CD4-positive, alpha-beta T cell treated with Interleukin-15 for 4 hours (primary cell): ENCODE data around the gene RAB15.
"Not testable (repeated sequence)": the region's sequence is repeated elsewhere in the genome, so short reads cannot be mapped to it uniquely, and the experiment has no call there.

ENCODE experiments used
- DNase-seq: peaks from one replicate; pipeline ENCODE4 v3.0.0-alpha.2; 2020; ENCODE audit warnings: low spot score

RAB15 gene

DNA sequence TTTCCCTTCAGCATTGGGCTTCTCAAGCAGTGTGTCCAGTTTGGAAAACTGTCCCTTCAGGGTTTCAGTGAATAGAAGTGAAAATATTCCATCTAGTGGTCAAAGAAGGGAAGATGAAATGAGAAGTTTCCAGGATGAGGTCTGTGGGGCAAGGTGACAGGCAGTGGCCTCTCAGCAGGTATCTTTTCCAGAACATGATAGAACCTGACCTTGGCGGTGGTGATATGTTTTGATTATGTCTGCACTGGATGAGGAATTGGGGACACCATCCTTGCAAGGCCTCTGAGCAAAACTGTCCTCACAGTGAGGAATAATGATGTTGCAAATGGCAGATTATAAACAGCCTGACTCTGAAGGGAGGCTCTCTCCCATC, 34.3 kb downstream of the RAB15 start:
- DNase-seq = no peak

DNA sequence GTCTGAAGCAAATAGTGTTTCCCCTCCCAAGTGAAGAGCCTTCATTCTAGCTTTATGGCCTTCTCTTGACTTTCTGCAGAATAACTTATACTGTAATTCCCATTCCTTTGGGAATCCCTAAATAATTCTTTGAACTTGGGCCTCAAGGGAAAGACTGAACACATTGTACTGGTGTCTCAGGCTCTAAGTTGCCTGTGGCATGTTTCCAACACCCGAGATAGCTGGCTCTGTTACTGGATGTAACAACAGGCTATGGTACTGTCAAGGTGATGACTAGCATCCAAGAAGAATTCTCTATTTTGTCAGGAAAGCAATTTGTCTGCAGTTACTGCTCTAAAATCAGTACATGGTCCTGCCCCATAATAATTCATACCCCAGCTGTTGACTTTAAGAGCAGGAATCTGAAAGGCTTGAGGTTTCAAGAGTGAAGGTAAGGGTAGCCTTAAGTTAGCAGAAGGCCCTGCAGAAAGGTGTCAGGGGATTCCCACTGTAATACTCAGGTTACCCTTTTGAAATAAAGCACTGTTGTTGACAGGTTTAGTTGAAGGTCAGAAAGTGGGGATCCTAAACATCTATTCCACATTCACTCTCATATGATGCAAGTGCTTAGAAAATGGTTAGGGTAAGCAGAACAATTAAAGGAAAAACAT, 34.8 kb downstream of the RAB15 start:
- no peak for DNase-seq

DNA sequence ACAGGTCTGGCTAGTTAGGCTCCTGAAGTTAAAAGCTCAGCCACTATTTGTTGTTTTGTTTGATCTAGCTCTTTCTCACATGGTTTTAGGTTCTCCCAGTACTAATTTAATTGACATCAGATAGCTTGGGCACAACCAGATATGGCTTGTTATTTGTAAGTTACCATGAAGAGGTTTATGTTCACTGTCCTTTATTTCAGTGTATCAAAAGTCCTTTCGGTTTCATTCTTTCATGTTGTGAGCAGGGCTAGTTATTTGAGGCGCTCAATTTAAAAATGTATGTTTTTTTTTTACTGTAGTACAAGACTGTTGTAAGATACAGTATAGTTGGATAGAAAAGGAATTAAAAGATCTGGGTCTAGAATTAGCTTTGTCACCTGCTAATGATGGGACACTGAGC, 36.6 kb downstream of the RAB15 start:
- DNase-seq = no peak

DNA sequence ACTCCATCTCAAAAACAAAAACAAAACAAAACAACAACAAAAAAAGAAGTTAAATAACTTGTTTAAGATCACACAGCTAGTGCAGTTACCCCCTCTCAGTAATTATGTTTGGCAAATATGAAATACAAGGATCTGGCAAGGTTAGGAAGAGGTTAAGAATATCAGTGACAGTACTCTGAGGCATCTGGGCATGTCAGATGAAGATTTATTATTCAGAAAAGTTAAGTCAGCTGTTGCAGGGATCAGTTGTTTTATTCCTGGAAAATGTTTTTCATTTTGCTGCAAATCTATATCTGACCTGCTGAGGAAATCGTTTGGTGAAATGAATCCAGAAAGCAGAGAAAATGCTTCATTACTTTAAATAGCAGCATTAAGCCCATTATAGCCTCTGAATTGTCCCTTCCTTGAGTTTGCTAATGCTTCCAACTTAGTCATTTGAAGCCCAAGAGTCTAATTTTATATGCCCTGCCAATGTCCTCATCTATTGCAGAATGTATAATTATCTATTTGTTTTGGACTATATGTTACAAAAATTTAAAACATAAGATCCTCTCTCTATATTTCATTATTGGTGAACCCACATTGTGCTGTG, 37.7 kb downstream of the RAB15 start:
- DNase-seq = no peak

DNA sequence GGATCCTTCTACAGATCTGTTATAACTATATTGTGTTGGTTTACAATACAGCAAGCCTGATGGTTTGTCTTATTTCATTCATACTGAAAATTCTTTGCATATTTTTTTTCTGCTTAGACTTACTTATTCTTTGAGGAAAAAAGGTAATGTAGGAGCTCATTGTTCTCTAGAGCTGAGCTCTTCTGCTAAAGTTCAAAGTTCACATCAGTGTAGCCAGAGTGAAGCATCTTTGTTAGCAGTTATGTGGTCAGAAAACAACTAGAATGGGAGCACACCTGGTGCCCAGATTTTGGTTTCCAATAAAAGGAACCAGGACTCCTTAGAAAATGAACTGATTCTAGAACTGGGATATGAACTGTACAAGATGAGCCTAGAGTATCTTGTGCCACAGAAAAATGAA, 39.9 kb downstream of the RAB15 start:
- DNase-seq = no peak

DNA sequence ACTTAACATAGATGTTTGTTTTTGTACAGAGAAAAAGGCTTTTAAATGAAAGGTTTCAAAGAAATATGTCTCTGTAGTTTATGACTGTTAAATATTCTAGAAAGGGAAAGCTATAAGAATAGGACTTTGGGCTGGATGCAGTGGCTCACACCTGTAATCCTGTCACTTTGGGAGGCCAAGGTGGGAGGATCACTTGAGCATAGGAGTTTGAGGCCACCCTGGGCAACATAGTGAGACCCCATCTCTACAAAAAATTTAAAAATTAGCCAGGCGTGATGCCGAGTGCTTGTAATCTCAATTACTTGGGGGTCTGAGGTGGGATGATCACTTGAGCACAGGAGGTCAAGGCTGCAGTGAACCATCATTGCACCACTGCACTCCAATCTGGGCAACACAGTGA, 41.0 kb downstream of the RAB15 start:
- no peak for DNase-seq

DNA sequence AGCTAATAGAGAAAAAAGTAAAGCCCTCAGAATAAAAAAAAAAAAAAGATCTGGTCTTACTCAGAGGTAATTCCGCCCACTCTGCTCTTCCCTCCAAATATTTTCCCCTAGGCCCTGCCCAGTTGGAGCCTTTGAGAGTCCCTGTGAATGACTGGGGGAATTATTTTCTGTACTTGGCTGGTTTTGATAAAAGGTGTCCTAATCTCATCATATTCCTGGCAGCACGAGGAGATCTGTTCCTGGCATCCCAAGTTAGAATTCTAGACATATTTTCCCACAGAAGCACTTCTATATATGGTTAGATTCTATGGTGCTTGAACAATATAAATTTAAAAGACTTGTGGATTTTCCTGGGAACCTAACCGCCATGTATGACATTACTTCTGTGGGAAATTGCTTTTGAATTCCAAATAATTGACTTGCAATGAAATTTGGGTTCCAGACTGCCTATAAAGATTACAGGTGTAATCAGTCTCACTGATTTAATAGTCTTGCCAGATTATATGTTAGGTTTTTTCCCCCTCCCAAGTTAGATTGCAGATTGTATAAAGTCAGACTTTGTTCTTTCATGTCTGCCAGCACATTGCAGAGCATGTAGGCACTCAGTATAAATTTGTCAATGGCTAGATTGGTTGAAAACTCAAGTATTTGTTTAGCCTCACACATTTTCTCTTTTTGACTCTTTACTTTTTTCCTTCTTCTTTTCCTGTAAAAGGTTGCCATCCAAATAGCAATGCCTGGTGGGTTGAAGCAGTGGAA, 41.9 kb downstream of the RAB15 start:
- no peak for DNase-seq

DNA sequence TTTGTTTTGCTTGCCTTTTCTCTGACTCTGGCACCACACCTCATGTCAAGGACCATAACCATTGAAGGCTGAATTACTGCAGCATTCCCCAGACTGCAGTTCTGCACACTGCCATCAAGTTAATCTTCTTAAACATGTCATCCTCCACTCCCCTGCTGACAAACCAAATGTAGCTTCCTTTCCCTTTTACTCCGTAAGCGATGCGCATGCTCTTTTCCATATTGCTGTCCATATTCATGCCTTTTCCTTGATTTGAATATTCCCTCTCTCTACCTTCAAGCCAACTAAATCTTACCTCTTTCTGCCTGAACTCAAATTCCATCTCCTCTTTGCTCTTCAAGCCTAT, 43.1 kb downstream of the RAB15 start:
- no peak for DNase-seq

DNA sequence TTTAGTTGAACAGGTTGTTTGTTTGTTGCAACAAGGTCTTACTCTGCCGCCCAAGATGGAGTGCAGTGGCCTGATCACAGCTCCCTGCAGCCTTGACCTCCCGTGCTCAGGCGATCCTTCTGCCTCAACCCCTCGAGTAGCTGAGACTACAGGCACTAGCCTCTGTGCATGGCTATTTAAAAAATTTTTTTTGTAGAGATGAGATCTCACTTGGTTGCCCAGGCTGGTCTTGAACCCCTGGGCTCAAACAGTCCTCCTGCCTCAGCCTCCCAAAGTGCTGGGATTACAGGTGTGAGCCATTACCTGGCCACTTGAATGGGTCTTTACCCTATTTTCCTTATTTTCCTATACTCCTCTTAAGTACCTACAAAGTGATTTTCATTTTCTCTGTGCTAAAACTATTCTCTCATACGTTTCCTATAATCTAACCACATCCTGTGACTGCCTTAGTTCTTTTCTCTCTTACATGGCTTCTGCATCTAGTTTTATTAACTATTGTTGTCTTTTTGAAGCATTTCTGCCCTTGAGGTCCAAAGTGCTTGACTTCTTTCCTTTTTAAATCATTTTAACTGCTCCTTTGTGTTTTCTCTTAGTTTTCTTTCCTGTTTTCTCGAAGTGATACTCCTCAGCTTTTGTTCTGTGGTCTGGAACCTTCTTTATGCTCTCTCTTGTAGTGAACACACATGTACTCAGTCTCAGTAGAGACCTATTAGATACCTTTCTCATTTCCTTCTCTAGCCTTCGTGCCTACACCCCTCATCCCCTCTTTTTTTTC, 43.7 kb downstream of the RAB15 start:
- DNase-seq = peak; percentile 25

DNA sequence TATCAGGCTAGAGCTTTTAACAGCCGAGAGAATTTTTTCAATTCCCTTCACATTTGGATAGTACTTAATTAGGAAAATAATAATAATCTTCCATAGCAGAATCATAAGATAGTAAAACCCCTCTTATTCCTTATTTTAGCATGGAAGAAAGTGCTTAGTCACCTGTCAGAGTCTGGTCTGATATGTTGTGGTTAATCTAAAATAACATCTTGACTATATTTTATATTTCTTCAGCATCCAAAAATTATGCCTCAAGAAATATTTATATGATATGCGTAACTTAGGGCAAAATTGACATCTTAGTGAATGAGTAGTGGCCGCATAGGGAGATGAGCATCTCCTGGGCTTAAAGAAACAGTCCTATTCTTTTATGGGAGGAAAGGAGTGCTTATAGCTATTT, 45.1 kb downstream of the RAB15 start:
- DNase-seq = no peak

DNA sequence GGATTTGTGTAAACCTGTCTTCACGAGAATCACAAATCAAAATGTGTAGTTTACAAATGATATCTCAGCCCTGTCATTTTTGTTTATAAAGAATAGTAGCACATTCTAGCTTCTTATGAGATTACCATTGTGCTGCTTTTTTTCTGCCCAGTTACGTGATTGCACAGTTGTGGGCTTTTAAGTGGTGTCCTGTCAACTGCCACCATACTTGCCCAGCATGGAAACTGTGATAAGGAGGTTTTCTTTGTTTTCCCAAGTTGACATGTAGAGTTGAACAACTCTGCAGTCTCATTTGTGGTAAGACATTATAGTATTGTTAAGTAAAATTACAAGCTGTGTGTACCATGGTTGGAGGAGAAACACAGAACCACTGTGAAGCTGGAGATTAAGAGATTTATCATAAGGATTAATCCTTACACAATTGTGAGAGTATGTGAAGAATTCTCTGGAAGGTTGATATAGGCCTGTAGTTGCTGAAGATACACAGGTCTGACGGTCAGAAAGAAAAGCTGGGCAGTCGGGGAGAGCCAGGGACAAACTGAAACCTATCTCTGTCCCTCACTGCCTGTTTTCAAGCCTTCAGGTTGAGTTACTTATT, 45.6 kb downstream of the RAB15 start:
- DNase-seq = no peak

DNA sequence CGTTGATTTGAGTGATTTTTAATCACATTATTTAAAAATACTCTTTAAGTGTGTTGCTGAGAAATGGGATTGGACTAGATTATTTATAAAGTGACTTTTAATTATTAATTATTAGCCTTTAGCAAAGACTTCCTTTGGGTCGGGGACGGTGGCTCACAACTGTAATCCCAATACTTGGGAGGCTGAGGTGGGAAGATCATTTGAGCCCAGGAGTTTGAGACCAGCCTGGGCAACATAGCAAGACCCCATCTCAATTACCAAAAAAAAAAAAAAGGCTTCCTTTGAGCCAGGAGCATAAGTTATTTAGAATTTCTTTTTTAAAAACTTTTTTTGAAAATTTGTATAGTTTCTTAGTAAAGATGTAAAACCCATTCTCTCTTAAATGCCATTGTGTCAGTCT, 49.1 kb downstream of the RAB15 start:
- DNase-seq = no peak

DNA sequence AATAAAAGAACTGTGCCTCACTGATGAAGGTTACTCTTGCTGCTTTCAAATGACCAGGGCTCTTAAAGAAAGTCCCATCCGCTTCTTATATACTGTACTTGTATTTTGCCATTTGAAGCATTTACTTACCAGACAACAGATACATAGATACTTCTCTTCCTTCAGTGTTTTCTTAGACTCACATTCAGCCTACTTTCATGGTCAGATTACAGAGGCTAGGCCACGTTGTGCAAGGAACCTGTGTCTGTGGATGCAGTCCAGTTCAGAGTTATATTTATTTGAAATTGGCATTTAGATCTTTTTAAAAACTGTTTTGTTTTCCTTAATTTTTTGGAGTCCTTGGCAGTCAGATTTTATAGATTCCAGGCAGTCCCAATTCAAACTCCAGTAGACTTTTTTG, 51.7 kb downstream of the RAB15 start:
- DNase-seq = no peak

DNA sequence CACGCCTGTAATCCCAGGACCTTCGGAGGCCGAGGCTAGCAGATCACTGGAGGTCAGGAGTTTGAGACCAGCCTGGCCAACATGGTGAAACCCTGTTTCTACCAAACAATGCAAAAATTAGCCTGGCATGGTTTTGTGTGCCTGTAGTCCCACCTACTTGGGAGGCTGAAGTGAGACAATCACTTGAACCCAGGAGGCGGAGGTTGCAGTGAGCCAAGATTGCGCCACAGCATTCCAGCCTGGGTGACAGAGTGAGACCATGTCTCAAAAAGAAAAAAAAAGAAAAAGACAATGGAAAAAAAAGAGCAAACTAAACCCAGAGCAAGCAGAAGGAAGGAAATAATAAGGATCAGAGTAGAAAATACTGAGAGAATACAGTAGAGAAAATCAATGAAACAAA, 52.5 kb downstream of the RAB15 start:
- no peak for DNase-seq

DNA sequence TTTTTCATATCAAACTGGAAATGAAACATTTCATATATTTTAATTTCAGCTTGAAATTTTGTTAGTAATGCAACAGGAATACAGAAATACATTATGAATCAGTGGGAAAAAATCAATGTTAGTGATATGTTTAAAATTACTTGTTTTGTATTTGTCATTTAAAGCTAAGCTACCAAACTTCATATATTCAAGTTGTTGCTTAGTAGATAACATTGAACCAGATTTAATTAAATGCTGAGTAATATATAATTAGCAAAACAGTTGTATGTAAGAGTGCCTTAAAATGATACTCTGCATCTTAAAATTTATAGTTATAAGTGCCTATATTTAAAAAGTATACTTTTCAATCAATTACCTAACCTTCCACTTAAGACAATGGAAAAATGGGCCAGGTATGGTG, 52.9 kb downstream of the RAB15 start:
- DNase-seq = no peak

DNA sequence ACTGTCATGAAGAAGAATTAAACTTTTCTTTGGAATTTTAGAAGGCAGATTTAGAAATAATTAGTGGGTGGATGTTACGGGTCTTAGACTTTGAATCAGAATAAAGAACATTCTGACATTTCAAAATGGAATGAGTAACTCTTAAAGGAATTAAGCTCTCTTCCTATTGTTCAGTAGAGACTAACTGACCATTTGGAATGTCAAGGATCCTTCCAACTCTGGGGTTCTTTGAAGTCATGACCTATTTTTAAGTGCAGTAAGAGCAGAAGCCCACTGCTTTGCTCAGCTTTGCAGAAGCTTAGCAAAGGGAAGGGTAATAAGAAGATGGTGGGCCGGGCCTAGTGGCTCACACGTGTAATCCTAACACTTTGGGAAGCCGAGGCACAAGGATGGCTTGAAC, 53.9 kb downstream of the RAB15 start:
- DNase-seq = no peak

DNA sequence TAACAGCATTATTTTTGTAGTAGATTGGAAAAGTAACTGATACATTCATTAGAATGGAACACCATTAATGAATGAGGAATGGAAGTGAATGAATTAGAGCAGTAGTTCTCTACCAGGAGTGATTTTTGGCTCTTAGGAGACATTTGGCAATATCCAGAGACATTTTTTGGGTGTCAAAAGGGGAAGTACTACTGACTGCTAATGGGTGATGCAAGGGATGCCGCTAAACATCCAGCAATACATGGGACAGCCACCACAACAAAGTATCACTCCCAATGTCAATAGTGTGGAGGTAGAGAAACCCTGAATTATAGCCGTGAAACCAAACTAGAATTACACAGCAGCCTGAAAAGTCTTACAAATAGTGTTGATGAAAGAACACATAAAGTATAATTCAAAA, 56.3 kb downstream of the RAB15 start:
- DNase-seq = no peak

DNA sequence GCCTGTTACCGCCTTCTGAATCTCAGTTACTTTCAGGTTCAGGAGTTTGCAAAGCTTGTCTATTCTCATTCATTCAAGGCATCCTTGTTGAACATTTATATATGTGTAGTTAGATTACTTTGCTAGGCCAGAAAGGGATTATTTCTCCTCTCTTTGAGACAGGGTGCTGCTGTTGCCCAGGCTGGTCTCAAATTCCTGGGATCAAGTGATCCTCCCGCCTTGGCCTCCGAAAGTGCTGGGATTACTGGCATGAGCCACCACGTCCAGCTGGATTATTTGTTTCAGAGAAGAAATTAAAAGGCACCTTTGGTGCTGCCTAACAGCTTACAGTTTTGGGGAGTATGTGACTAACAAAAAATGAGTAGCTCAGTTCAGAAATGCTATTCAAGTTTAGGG, 57.1 kb downstream of the RAB15 start:
- no peak for DNase-seq

DNA sequence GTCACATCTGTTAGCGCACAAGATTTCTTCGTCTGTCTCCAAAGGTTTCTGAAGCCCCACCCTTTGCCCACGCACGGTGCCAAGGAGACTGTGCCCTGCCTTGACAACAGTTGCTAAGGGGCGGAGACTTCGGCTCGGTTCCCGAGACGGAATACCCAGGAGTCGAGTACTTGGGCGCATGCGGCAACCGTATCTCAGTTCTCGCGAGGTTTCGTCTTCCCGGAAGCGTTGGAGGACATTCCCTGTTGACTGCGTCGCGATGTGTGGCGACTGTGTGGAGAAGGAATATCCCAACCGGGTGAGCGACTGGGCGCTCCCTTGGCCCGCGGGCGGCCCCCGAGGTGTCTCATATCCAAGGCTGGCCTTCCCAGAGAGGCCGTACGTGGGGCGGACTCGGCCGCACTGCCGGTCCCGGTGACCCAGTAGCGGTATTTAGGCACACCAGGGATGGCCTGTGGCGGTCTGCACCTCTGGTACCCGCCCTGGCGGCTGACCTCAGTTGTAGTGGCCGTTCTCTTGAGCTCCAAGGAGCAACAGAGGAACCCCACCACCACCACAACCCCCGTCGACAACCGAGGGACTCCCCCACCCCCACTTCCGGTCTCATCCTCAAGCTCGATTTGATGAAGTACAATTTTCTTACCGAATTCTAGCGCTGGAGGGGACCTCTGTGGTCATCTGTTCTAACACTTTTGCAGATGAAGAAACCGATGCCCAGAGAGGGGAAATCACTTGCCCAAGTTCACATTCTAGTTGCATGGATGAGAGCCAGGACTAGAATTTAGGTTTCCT, 57.7 kb downstream of the RAB15 start, which contains the start of gene CHURC1:
TSS of gene CHURC1 (plus strand) at position 219 of the 792 bp plus-strand sequence. CDS start at position 260, 41 bp downstream.
- DNase-seq = peak; percentile 98

DNA sequence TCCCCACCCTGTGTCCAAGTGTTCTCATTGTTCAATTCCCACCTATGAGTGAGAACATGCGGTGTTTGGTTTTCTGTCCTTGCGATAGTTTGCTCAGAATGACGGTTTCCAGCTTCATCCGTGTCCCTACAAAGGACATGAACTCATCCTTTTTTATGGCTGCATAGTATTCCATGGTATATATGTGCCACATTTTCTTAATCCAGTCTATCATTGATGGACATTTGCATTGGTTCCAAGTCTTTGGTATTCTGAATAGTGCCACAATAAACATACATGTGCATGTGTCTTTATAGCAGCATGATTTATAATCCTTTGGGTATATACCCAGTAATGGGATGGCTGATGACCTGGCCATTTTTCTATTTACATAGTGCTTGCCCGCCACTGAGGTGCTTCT, 58.7 kb downstream of the RAB15 start:
- not testable (repeated sequence) for DNase-seq

DNA sequence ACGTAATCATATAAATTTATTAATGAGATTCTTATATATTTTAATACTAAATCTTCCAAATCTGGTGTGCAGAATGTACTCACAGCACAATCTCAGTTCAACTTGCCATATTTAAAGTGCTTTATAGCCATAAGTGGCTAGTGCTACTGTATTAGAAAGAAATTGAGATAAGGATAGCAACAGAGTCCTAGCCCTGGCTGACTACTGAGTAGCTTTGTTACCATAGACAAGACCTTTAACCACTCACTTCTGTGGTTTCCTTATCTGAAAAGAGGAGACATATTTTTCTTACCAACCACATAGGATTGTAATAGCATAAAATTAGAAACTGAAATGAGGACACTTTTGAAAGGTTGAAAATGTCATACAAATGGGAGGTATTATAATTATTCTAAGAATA, 59.9 kb downstream of the RAB15 start:
- no peak for DNase-seq
